ENCODE measurements around the gene GRIN2A.

Gene GRIN2A

DNA sequence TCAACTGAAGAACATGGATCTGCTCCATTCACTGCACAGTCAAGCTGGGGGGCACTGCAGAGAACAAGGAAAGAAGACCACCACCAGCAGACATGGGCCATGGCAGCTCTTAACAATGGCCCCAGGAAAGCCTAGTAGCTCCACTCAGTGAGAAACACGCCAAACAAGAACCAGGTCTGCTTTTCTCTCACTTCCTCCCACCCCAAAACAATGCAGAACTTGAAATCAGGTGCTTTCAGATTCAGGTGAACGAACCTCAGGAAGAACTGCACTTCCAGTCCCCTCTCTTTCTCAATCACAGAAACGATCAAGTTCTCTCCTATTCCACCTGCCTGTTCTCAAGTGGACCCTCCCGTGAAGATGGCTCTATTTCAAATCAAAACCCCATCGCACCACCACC lies 155.6 kb downstream of the GRIN2A start:
- DNase-seq = no peak

DNA sequence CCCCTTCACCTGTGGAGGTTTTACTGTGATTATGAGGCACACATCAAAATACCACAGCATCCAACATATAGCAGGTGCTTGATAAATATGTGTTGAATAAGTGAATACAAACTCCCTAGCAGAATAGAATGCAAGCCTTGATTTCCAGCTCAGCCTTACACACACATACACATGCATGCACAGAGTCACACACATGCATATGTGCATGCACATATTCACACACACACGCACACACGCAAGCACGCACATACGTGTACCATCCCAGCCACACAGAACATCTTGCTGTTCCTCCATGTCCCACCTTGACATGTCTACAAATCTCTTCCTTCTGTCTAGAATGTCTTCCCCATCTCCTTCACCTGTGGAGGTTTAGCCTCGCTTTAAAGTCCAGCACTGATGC lies 160.1 kb downstream of the GRIN2A start:
- DNase-seq = no peak

DNA sequence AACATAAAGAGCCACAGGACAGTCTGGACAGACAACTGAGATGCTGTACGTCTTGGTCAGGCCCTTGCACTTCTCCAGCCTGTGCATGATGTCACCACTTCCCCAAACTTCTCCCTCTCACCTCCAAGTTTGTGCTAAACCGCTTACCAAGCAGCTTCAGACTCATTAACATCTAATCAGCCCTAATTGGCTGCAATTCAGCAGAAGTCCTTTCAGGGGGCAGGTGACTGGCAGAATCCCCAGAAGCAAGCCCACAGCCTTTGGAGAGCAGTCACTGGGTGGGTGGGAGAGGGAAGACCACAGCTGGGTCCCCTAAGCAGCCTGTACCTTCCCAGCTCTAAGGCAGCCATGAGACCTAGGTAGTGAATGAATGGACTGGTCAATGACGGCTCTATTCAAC lies 161.4 kb downstream of the GRIN2A start:
- no peak for DNase-seq

DNA sequence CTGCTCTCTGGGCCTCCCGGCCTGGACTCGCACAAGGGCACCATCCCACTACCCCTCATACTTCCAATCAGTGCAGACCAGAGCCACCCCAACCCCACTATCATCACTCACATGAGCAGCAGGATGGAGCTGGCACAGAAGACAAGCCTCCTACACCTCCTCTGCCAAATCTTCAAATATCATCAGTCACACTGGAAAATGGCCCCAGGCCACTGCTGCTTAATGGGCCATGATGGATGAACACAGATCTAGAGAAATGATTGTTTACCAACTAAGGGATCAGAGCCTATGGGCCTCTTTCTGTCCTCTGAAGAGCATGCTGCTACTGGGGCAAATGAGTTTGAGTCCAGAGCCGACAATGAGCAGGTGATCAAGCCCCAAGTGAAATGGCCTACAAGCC lies 165.5 kb downstream of the GRIN2A start:
- DNase-seq = no peak

DNA sequence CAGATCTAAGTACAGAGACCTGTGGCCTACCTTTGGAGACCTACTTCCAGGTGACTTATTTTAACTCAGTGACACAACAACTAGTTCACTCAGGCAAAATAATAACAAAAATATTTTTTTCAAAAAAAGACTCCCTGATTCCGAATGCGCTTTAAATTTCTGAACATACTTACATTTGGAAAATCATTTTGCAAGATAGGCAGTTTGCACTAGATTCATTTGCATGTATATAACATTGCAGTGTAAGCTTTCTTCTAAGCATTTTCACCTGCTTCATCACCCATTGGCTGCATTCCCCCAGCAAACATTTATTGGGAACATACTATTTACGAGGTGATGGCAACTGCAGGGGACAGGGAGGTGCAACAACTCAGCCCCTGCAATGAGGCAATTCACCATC lies 166.8 kb downstream of the GRIN2A start:
- no peak for DNase-seq

DNA sequence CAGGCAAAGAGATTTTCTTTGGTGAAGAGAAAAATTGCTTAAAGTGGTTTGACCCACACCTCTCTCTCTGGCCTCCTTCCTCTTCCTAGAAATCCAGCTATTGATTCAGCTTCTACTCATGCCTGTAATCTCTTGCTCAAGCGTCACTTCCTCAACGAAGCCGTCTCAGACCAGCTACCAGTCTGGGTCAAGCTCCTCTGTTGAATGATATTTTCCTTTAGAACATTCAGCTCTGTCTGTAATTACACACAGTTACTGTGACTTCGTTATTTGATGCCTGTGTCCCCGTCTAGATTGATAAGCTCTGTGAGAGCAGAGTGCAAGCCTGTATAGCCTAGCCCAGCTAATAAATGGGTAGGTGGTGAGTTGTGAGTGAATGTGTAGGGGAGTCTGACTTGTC lies 168.5 kb downstream of the GRIN2A start:
- no peak for DNase-seq

DNA sequence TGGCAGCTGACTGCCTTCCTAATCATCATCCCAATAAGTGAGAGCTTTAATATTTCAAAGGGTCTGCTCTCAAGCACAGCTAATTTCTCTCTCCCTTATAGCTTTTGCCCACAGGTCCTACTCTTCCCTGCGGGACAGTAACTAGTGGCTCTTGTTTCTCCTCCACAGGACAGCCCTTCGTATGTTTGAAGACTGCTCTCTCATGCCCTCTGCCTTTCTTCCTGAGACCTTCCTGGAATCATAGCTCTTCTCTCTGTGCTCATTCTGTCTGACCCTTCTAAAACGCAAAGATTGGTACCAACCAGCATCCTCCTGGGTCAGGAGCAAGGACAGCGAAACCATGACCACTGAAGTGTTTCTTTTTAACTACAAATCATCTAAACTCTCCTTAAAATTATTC lies 168.9 kb downstream of the GRIN2A start:
- no peak for DNase-seq

DNA sequence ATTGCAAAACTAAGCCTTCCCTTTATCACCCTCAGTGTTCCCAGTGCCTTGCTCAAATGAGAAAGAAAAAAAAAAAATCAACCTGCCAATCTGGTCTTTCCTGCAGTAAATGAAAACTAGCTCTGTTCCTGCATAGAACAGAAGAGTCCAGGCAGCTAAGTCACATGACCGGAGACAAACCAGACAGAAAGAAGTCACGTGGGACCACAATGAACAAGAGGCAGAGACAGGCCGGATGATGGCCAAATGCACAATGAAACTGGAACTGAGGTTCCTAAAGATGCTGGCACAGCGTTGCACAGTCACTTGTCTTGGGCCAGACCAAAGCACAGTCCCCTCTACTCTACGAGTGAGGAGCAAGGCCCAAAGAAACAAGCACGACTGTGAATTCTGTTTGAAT lies 172.5 kb downstream of the GRIN2A start:
- no peak for DNase-seq

DNA sequence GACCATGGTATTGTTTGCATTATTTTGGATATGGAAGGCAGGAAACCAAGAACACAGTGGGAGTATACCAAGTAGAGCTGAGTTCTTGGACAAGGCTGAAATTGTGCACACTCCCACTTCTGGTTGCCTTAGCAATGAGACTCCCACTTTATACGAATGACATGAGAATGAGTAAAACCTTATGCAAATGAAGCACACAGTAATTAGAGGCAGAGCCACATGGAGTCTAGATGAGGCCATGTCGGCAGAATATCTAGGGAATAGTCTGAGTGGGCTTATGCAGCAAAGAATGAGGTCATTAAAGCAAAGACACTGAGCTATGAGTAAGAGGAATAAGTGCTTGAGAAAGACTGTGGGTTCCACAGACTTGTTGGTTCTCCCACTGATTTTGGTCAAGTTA lies 178.7 kb downstream of the GRIN2A start:
- no peak for DNase-seq

DNA sequence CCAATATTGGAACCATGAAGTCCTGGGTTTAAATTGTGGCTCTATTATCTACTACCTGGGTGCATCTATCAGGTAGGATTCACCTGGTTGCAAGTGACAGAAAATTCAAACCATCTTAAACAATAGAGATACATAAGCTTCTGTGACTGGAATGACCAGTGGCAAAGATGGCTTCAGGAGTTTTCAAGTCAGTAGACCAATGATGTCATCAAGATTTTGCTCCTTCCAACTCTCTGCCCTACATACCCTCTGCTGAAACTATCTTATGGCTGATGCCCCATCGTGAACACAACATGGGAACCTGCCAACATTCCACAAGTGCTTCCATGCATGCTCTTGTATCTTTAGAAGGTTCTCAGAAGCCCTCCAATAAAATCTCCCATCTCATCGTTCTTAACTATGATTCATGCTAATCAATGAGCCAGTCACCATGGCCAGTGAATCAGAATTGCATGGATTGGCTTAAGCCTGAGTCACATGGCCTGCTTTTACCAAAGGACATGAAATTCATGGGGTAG lies 180.9 kb downstream of the GRIN2A start:
- no peak for DNase-seq

DNA sequence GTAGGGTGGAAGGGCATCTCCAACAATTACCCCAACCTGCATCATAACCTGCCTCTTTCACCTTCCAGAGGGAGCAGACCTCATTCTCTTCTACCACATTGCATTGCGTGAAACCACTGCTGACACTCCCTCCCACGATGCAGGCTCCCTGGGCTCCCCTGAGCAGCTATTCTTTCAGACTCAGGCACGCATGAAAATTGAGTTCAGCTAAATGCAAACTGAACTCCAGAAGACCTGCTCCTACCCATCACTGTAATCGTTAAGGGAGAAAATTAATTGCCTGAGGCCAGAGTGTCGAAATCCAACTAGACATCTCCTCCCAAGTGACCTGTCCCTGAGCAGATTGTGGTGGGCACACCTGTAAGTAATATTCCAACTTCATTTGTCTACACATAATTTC lies 186.0 kb downstream of the GRIN2A start:
- no peak for DNase-seq

DNA sequence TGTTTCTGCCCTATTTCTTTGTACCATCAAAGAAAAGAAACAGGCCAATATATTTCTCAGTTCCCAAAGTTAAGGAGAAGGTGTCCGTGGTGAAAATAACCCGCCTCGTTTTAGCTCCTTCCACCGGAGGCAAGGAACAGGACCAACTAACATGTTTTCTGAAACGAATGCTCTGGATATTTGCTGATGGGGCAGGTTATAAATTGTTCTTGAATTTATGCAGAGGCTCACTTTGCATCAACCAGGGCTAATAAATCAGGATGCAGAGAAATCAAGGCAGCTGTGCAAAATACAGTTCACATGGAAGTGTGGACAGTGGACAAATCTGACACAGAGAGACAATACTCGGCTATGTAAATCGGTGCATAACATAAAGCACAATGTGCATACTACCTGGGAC lies 189.8 kb downstream of the GRIN2A start:
- DNase-seq = no peak

DNA sequence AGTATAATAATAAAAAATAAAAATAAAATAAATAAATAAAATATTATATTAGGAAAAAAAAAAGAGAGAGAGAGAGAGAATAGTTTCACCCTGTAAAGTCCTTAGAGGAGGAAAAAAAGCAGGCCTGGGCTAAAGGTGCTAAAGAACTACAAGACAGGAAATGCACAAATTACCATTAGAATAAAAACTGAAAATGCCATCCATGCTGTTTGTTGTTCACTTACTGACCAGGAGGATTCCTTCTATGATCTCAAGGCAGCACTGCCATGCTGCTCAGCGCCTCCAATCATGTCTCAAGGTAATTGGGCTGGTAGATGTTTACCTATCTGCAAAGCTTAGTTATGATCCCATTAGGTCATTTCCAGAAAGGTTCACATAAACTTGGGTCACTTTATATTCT lies 201.2 kb downstream of the GRIN2A start:
- DNase-seq = no peak

DNA sequence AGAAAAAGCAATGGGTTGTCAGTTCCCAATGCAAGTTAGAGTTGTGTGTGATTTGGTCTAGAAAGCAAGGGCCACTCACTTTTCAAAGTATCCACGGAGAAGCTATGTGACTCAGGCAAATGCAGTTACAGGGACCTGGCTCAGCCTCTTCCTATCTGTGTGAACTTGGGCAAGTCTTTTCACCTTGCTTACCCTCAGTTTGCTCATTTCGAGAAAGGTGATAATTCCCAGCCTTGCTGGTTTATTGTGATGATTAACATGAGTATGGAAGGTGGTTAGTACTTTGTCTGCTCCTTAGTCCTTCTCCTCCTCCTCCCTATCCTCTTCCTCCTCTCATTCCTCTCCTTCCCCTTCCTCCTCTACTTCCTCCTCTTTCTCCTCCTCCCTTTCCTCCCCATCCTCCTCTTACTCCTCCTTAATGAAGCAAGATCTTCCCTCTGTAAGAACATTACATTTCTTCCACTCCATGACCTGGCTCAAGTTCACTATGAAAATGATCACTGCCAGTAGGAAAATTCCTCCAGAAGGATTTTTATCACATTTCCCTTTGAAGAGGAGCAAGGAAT lies 204.0 kb downstream of the GRIN2A start:
- DNase-seq = no peak

DNA sequence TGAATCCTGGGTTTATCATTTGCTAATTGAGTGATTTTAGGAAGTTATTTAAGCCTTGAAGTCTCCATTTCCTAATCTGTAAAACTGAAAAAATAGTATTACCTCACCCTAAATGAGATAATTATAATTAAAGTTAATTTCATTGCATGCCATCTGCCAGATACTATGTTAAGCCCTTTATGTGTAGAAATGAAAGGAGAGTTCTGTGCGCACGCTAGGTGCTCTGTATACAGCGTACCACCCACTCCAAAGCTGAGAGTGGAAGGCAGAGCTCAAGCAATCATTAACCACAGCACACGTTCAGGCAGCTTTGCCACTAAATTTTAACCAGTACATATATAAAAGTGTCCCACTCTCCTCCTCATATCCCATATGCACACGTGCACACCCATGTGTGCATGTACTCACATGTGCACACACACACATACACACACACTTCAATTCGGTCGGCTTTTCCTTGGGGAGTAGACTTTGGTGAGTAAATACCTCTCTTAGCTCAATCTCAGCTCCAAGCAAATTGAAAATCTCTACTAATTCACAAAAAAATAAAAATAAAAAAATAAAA lies 204.8 kb downstream of the GRIN2A start:
- DNase-seq = no peak

DNA sequence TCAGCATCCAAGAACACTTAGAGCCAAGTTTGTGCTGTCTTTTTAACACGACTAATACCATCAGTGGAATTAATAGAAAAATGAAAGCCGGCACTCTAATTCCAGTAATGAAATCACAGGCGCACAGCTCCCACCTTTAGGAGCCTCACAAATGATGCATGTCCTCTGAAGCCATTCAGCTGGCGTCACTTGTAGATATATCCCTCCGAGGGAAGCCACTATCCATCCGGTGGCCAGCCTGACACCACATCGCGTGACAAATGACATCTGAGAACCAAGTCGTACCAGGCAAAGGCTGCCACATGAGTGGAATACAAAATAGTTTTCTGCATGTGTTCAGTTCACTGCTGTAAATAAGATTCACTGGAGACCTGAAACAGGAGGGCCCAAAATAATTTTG lies 205.6 kb downstream of the GRIN2A start:
- no peak for DNase-seq

DNA sequence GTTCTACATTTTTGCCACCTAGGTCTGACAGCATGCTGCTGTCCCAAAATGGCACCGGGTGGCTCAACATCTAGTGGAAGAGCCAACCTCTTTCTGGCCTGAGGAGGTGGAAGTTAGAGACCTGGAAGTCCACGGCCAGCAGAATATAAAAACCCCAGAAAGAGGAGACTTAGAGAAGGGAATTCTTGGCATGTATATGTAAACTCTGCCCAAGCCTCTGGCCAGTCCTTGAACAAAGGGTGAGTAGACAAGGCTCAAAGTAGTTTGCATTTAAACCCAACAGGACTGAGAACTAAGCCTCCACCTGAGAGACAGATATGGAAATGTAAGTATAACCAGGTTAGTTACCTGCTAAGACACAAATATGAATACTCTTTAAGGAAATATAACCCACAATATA lies 210.3 kb downstream of the GRIN2A start:
- DNase-seq = no peak

DNA sequence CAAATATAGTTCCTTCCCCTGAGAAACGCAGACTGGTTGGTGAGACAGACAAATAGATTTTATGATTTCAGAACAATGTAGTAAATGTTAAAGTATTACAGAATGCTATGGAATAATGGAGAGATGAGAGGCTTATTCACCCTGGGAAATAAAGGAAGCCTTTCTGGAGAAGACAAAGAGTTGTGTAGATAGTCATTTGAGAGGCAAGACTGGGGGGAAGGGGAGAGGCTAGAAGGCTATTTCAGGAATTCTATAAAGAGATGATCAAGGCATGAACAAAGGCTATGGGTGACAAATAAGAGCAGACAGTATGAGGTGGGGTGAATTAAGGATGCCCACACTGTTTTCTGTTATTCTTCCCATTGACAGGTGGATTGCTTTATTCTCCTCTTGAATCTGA lies 211.4 kb downstream of the GRIN2A start:
- no peak for DNase-seq

DNA sequence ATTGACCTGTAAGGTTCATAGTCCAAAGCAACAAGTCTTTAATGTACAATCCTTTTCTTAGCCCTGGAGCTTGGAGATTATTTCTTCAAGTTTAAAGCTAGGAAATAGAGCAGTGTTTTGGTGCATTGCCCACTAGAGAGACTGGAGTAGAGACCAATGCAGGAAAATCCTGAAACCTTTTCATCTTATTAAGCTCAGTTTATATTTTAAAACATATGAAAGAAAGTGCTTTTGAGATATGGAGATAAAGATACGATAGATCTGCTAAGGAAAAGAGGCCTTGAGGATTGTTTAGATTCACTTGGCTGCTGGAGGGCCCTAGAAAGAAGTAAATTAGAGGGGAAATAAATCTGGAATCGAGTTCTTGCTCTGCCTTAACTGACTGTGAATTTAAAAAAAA lies 212.0 kb downstream of the GRIN2A start:
- no peak for DNase-seq

DNA sequence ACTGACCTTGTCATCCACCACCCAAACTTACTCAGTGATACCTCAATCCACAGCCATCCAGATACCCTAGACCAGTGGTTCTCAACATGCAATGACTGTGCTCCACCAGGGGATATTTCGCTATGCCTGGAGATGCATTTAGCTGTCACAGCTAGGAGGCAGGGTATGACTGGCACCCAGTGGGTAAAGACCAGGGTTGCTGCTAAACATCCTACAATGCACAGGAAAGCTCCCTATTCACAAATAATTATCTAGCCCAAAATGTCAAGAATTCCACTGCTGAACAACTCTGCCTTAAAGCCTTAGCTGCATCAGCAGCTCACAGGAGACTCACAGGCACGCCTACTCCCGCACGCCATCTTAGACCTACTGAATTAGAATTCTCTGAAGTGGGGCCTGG lies 212.6 kb downstream of the GRIN2A start:
- DNase-seq = no peak

DNA sequence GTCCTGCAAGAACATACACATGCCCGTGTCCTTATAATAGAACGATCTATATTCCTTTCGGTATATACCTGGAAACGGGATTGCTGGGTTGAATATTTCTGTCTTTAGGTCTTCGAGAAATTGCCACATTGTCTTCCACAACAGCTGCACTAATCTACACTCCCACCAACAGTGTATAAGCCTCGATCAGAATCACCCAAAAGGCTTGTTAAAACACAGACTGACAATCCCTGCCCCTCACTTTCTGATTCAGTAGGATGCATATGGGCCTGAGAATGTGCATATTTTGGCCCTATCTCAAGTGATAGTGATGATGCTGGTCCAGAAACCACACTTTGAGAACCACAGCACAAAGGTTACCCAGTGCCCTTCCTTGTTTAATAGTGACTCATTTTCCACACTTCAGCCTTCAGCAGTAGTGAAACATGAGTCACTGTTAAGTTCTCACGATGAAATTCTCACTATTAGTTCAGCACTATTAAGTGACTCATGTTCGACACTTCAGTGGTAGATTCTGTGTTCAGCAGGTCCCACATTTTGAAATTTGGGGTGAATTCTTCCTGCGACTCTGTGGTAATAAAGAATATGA lies 215.6 kb downstream of the GRIN2A start:
- DNase-seq = no peak

DNA sequence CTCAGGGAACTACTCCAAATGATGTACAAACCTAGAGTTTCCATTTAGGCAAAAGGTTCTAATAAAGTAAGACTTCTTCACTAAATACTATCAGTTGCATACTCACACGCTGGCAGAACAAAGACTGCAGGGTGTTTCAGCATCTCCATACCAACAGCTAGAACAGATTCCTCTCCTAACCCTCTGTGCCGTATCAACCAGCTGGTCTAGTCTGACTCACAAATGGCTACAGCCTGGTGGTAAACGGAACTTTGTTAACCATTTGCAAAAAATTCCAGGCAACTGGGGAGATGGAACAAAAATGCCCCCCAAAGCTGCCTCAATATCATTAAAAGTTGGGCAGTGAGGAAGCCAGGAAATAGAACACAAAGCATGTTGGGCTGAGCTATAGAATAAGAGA lies 217.1 kb downstream of the GRIN2A start:
- no peak for DNase-seq

DNA sequence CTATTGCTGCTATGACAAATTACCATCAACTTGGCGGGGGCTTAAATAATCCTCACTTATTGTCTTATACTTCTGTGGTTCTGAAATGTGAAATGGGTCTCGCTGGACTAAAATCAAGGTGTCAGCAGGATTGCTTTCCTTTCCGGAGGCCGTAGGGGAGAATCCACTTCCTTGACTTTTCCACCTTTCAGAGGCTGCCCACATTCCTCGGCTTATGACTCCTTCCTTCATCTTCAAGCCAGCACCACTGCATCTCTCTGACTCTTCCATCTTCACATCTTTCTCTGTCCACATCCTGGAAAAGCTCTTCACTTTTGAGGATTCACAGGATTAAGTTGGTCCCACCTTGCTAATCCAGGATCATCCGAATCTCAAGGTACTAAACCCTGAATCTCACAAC lies 217.8 kb downstream of the GRIN2A start:
- DNase-seq = no peak

DNA sequence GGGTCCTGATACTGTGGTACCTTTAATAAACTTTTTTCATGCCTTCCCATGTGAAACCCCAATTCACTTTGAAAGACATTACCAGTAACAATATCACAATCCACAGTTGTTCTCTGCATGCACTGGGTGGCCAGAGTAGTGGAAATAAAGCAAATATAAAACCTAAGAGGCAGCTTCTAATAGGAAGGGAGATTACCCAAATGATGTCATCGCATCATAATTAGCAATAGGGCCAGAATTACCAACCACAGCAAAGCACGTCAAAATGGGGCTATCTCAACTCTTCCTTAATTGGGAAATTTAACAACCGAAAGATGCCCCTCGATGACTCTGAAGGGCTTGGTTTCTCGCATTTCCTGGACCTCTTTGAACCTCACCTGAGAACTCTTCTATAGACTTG lies 224.8 kb downstream of the GRIN2A start:
- DNase-seq = no peak

DNA sequence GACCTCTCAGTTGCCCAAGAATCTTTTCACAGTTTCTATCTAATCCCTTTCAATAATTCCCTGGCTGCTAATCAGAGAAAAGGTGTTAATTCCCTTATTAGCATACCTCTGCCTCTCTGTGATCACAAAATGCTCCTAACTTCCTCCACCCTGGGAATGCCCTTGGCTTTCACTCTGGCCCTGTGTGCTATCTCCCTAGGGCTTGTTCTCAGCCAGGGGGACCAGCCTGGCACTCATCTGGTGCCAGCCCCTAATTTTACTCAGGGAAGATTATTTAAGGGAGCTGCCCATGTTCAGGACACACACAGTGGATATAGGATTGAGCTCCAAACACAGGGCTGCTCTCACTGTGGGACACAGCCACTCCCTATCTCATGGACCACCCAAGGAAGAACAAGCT lies 225.2 kb downstream of the GRIN2A start:
- DNase-seq = no peak

All from CD4-positive, alpha-beta T cell treated with Interleukin-4 for 1 hour (primary cell).